Hematopoietic multipotent progenitor cell (in vitro differentiated cells): Measurements from ENCODE around the gene MYH10. TPM values are rescaled to one million over a fixed set of nuclear protein-coding genes. Genes with fewer than 3 reads are reported as not detected.
A peak's percentile ranks its signal among the peaks of the same experiment; 100 is the strongest.

Experiments
- DNase-seq, 3 donors: peaks; one replicate each; pipeline ENCODE4 v3.0.0-alpha.2; 2011 to 2015; ENCODE audit warnings: low read depth in 2 of 3, low spot score in 2 of 3
- total RNA-seq: library from RNA; depleted of rRNA; stranded (reverse); fragments of >200 nt; gene quantifications from one replicate; pipeline ENCODE4 v1.2.3, GENCODE V29; 2012

The MYH10 gene
- total RNA-seq, 1 donor, result 38.8 TPM

GRCh38 chr17:8611137-8611536, 19.4 kb downstream of the MYH10 start:
- DNase-seq, result no peak

DNA sequence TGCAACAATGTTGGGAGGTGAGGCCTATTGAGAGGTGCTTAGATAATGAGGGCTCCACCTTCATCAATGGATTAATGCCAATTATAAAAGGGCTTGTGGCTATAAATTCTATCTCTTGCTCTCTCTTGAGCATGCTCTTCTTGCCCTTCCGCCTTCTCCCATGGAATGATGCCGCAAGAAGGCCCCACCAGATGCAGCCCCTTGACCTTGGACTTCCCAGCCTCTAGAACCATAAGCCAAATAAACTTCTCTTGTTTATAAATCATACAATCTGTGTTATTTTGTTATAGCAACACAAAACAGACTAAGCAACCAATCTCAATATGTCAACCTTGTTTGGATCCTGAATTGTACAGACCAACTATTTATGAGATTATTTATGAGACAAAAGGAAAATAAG, 20.0 kb downstream of the MYH10 start:
- no peak for DNase-seq

DNA sequence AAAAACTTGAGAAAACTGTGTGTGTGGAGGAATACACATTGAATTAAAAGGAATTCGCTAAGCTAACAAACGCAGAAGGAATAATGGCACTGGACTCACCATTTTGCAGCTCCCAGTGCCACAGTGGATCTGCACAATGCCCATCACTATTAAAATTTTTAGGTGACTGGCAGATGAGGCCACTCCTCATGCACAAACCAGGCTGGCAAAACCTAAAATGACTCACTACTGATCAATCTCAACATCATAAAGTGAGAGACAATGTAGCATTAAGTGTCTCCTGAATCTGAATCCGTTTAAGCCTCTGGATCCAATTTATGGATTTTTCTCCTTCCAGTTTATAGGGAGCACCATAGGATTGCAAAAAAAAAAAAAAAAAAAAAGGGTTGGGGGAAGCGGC, 20.6 kb downstream of the MYH10 start:
- DNase-seq, result no peak

GRCh38 chr17:8608001-8608400, 22.5 kb downstream of the MYH10 start:
- DNase-seq, result no peak

- DNase-seq, result no peak
Observed at GRCh38 chr17:8606401-8606800, 24.1 kb downstream of the MYH10 start.

DNA sequence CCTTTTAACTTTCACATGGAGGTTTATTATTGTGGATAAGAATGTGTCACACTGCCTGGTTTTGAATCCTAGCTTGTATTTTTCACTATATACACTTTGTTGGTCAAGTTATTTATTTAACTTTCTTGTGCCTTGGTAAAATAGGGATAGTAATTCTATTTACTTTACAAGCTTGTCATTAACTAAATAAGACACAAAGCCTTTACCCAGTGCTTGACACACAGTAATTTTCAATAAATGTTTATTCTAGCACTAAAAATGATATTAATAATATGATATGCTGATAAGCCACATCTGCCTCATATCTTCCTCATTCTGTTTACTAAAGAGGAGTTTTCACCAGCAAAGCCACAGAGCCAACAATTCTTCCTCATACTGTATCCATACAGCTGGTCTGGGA, 27.8 kb downstream of the MYH10 start:
- no peak for DNase-seq

- no peak for DNase-seq
Observed at GRCh38 chr17:8599351-8600011, 31.0 kb downstream of the MYH10 start.

GRCh38 chr17:8598913-8599312, 31.6 kb downstream of the MYH10 start:
- no peak for DNase-seq

- no peak for DNase-seq
Observed at GRCh38 chr17:8593830-8594229, 36.7 kb downstream of the MYH10 start.

GRCh38 chr17:8593276-8593675, 37.2 kb downstream of the MYH10 start:
- no peak for DNase-seq

DNA sequence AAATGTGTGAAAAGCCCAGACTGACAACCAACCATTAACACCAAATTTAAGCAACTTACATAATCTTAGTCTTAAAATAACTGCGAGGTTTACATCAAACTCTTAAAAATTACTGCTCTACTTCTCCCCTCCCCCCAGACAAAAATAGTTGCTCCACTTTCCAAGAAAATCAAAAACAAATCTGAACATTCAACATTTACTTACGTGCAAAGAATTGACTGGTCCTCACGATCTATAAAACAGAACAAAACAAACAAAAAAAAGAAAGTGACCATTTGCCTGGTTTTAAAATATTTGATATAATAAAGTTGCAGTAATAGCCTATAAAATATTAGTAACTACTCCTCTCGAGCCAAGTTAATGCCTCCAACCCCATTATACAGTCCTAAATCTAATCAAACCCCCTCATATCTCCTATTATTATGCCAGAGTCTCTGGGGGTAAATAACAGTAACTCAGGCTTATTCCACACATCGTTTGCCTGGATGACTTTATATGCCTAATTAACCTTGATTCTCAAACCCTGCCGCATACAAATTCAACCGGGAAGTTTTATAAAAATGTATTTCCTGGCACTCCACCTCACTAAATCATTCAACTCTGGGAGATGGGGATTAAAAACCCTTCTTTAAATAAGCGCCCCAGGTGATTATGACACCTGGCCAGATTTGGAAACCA, 41.5 kb downstream of the MYH10 start:
- DNase-seq, result no peak

DNA sequence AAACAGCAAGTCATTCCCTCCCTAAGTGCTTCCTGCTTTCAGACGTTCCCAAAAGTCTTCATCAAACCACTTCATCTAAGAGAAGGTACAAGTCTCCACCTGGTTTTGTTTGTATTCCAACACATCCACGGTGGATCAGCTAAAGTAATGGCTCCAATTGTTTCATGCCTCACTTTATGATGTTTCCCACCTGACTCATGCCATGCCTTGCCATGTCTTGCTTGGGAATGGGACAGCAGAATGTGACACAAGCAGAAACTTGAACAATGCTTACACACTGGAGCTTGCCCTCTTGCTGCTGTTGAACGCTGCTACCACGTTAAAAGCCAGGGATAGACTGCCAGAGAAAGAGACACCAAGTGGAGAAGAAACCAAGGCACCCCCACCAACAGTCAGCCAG, 43.8 kb downstream of the MYH10 start:
- no peak for DNase-seq

- DNase-seq, result no peak
Observed at GRCh38 chr17:8585911-8586310, 44.6 kb downstream of the MYH10 start.

DNA sequence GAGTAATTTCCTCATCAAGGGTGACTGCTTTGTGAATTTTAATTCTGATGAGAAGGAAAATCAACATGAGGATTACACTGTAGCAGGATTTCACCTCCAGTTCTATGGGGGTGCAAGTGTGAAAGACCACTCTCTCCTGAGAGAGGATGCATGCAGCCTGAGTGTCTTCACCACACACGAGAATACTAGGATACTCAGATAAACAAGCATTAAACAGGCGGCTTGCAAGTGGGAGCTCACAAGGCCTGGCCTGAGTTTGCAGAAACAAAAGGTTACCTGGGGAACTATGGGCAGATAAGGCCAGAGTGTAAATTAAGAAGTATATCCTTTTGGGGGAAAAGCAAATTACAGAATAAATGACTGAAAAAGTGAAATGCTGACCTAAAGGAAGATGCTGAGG, 46.6 kb downstream of the MYH10 start:
- no peak for DNase-seq

DNA sequence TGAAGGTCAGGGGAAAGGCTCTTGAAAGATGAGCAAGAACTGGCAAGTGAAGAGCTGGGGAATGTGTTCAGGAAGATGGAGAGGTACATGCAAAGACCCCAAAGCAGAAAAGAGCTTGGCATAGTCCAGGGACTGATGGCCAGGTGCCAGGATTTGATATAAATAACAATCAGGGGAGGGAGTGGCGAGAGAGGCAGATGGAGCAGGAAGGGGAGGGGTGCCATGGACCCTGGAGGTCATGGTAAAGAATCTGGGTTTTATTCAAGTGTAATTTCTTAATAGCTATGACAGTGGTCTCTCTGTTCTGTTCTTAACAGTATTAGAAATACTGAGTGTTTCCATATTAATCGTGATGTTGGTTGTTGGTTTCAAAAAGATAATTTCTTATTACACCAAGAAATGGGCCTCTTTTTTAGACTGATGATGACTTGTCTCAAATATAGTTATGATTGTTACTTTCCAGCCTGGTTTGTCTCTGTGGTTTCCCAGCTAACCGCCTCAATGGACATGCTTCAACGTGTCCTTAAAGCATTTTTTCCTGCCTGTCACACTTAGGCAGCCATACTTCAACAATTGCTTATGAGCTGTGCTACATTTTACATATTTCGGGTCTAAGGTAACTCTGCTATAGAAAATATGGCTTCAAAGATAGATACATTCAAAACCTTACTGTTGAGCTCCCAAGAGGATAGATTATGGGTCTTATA, 49.4 kb downstream of the MYH10 start:
- no peak for DNase-seq

GRCh38 chr17:8577868-8578267, 52.7 kb downstream of the MYH10 start:
- no peak for DNase-seq

GRCh38 chr17:8576559-8577294, 53.8 kb downstream of the MYH10 start:
- no peak for DNase-seq

DNA sequence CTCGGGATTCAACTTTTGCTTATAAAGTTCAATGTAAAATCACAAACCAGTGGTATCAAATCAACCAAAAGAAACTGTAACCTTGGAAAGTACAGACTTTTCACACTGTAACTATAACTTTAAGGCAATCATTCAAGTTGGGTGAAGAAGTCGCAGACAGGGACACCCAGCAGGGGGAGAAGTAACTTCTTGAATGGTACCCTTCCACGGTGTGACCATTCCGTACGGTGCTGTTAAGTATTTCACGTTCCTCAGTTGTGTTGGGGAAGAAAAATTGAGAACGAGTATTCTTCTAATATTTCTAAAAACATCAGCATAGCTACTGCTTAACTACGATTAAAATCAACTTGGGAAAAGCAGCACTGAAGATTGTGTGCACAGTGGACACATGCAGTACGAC, 55.8 kb downstream of the MYH10 start:
- DNase-seq, result peak in 2 of 3 donors; percentile 9 to 41

- peak in 2 of 3 donors; percentile 26 to 62 for DNase-seq
Observed at GRCh38 chr17:8572764-8573163, 57.8 kb downstream of the MYH10 start.

GRCh38 chr17:8563981-8564602, 66.4 kb downstream of the MYH10 start:
- DNase-seq, result no peak
